ENCODE data around the gene EEIG1. TPM values are rescaled to one million over a fixed set of nuclear protein-coding genes. Genes with fewer than 3 reads are reported as not detected.

EEIG1 gene
- polyA plus RNA-seq, 1 experiment: 26.6 TPM

DNA sequence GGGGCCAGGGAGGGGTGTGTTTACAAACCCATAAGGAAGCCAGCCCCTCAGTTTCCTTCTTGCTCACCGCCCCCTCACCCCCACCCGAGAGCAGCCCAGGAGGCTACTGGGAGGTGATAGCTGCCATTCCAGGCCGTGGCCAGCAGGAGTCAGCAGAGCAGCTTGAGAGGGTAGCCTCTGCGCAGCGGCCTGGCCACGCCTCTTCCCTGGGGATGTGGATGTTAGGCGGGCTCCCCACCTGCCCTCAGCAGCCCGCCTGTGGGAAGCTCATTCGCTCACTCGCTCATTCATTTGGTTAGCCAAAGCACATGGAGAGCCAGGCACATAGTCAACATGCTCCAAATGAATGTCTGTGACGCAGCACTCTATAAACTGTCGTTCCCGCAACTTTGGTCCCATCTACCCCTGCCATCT, 37.1 kb downstream of the EEIG1 start:
- TF ChIP-seq, protein P1, sequence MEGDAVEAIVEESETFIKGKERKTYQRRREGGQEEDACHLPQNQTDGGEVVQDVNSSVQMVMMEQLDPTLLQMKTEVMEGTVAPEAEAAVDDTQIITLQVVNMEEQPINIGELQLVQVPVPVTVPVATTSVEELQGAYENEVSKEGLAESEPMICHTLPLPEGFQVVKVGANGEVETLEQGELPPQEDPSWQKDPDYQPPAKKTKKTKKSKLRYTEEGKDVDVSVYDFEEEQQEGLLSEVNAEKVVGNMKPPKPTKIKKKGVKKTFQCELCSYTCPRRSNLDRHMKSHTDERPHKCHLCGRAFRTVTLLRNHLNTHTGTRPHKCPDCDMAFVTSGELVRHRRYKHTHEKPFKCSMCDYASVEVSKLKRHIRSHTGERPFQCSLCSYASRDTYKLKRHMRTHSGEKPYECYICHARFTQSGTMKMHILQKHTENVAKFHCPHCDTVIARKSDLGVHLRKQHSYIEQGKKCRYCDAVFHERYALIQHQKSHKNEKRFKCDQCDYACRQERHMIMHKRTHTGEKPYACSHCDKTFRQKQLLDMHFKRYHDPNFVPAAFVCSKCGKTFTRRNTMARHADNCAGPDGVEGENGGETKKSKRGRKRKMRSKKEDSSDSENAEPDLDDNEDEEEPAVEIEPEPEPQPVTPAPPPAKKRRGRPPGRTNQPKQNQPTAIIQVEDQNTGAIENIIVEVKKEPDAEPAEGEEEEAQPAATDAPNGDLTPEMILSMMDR (IDR thresholded peaks at IDR 0.05; ENCODE audit: insufficient read depth, low read depth, low read length): peak; percentile 98
- POLR2A ChIA-PET: no interaction called here
- no peaks in the 10 kb centered on the region for H3K27me3 ChIP-seq (ENCODE audit: control insufficient read depth, insufficient read depth, low read length)
- H3K4me3 ChIP-seq (ENCODE audit: low read depth, low read length): no peak overlapping the region
- peaks cover 32% of the 10 kb centered on the region for H3K36me3 ChIP-seq (ENCODE audit: control insufficient read depth, insufficient read depth, low read length)
- DNase-seq (ENCODE audit: low read depth): no peak
- CTCF ChIA-PET: interaction anchor here (0.5 to 13.3 kb wide), 40 partner anchors 9 to 1995 kb away, joined by 3 to 342 read pairs (median 7); partner anchors contain the start of genes EEIG1, NAIF1 and PIP5KL1

DNA sequence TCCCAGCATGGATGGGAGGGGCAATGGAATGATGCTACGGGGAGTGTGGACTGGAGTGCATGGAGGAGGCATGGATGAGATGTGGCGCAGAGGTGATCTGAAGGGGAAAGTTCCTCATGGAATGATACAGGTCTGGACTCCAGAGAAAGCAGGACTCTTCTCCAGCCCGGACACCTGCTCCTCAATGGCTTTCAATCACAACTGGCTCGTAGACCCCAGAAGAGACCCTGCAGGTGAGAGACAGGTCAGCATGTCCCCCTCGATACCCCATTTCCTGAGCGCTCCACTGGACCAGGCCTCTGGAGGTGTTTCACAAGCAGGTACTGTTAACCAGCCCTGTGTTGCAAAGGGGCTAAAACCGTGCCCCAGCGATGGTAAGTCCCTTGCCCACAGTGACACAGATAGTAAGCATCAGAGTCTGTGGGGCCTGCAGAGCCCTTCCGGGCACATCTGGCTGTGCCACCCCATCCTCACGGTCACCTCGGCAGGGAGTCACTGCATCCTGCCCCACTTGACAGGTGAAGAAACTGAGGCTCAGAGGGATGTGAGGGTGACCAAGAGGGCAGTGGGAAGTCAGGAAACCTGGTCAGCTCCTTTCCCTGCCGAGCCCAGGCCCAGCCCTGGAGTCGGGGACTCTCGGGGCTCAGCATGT, 37.7 kb downstream of the EEIG1 start:
- H3K36me3 ChIP-seq (ENCODE audit: control insufficient read depth, insufficient read depth, low read length): peaks cover 30% of the 10 kb centered on the region
- POLR2A ChIA-PET: no interaction called here
- H3K4me3 ChIP-seq (ENCODE audit: low read depth, low read length): no peak overlapping the region
- TF ChIP-seq, protein P1 (IDR thresholded peaks at IDR 0.05; ENCODE audit: insufficient read depth, low read depth, low read length): no peak
- no peak for DNase-seq (ENCODE audit: low read depth)
- CTCF ChIA-PET: interaction anchor here (0.6 to 13.3 kb wide), 52 partner anchors 9 to 186 kb away, joined by 3 to 342 read pairs (median 5); partner anchors contain the start of genes EEIG1, NAIF1 and PIP5KL1
- no peaks in the 10 kb centered on the region for H3K27me3 ChIP-seq (ENCODE audit: control insufficient read depth, insufficient read depth, low read length)

DNA sequence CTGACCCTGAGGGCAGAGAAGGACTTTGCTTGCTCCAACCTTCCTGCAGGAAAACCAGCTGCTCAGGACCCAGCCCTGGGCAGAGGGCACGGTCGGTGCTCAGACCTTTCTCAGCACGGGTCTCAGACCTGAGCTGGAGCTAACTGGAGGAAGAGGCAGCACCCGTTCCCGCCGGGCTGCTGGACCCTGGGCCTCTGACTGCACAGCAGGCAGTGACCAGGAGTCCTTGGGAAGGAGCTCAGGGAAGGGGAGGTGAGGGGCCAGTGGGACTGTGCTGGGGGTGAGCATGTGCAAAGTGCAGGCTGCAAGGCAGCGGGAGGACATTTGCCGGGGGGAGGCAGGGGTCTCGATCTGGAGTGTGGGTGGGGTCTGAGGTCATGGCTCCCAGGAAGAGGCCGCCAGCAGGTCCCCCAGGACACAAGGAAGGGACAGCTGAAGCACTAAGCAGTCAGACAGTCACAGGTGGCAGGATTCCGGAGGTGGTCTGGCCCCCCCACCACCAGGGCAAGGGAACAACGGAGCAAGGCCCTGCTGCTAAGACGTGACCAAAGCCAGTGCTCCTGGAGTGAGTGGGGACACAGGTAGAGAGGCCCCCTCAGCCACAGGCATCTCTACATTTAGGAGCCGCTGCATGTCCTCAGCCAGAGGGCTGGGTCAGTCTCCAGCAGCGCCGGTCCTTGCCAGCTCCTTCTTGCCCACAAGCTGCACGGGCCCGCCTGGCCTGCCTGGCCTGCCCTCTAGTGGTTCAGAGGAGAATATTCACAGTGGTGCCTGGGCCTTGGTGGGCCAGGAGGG, 38.4 kb downstream of the EEIG1 start:
- POLR2A ChIA-PET: no interaction called here
- Histone ChIP-seq H3K36me3 (ENCODE audit: control insufficient read depth, insufficient read depth, low read length) (peaks cover 26% of the 10 kb centered on the region), H3K4me3 (ENCODE audit: low read depth, low read length) (no peak overlapping the region), H3K27me3 (ENCODE audit: control insufficient read depth, insufficient read depth, low read length) (no peaks in the 10 kb centered on the region)
- CTCF ChIA-PET: interaction anchor here (0.6 to 13.3 kb wide), 40 partner anchors 8 to 186 kb away, joined by 3 to 342 read pairs (median 4); partner anchors contain the start of genes EEIG1 and PIP5KL1
- DNase-seq (ENCODE audit: low read depth): no peak
- TF ChIP-seq, protein P1 (IDR thresholded peaks at IDR 0.05; ENCODE audit: insufficient read depth, low read depth, low read length): peak; percentile 90

DNA sequence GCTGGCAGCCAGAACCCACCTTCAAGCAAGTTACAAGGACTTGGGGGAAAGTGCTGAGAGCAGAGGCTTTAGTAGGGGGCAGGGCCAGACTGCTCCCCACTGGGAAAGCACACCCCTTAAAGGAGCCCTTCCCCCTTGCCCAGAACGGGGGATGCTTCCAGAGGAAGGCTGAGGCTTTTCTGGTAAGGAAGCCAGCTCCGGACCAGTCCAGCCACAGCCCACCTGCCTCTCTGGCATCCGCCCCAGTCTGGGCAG, 38.9 kb downstream of the EEIG1 start:
- ChIA-PET POLR2A (no interaction called here), CTCF (interaction anchor here (0.8 to 13.3 kb wide), 17 partner anchors 10 to 187 kb away, joined by 3 to 342 read pairs (median 9); partner anchors contain the start of gene EEIG1)
- peaks cover 26% of the 10 kb centered on the region for H3K36me3 ChIP-seq (ENCODE audit: control insufficient read depth, insufficient read depth, low read length)
- TF ChIP-seq, protein P1 (IDR thresholded peaks at IDR 0.05; ENCODE audit: insufficient read depth, low read depth, low read length): no peak
- H3K4me3 ChIP-seq (ENCODE audit: low read depth, low read length): no peak overlapping the region
- H3K27me3 ChIP-seq (ENCODE audit: control insufficient read depth, insufficient read depth, low read length): no peaks in the 10 kb centered on the region
- no peak for DNase-seq (ENCODE audit: low read depth)

Measured in BJ (cell line).